ENCODE measurements around the gene SAGE1.
A peak's percentile ranks its signal among the peaks of the same experiment; 100 is the strongest.

Gene SAGE1

GRCh38 chrX:135914404-135914803 lies 20.9 kb downstream of the SAGE1 start:
- TF ChIP-seq, protein P1, sequence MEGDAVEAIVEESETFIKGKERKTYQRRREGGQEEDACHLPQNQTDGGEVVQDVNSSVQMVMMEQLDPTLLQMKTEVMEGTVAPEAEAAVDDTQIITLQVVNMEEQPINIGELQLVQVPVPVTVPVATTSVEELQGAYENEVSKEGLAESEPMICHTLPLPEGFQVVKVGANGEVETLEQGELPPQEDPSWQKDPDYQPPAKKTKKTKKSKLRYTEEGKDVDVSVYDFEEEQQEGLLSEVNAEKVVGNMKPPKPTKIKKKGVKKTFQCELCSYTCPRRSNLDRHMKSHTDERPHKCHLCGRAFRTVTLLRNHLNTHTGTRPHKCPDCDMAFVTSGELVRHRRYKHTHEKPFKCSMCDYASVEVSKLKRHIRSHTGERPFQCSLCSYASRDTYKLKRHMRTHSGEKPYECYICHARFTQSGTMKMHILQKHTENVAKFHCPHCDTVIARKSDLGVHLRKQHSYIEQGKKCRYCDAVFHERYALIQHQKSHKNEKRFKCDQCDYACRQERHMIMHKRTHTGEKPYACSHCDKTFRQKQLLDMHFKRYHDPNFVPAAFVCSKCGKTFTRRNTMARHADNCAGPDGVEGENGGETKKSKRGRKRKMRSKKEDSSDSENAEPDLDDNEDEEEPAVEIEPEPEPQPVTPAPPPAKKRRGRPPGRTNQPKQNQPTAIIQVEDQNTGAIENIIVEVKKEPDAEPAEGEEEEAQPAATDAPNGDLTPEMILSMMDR (IDR thresholded peaks at IDR 0.05) = no peak

DNA sequence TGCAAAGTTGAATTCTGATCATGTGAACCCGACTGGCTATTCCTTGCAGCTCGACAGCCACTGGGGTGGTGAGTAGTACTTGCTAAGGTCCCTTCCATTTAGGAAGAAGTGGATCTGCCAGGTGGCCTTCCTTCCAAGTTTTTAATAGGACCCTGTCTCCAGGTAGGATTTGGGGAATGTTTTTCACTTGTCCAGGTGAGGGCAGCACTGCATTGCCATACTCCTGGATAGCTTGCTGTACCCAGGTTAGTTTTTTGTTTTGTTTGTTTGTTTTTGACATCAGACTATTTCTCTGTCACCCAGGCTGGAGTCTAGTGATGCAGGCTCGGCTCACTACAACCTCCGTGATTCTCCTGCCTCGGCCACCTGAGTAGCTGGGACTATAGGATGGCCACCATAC lies 29.8 kb downstream of the SAGE1 start:
- TF ChIP-seq, protein P1 (IDR thresholded peaks at IDR 0.05) = peak; percentile 52

- TF ChIP-seq, protein P1 (IDR thresholded peaks at IDR 0.05) = no peak
Measured at GRCh38 chrX:135927897-135928296, 34.4 kb downstream of the SAGE1 start.

DNA sequence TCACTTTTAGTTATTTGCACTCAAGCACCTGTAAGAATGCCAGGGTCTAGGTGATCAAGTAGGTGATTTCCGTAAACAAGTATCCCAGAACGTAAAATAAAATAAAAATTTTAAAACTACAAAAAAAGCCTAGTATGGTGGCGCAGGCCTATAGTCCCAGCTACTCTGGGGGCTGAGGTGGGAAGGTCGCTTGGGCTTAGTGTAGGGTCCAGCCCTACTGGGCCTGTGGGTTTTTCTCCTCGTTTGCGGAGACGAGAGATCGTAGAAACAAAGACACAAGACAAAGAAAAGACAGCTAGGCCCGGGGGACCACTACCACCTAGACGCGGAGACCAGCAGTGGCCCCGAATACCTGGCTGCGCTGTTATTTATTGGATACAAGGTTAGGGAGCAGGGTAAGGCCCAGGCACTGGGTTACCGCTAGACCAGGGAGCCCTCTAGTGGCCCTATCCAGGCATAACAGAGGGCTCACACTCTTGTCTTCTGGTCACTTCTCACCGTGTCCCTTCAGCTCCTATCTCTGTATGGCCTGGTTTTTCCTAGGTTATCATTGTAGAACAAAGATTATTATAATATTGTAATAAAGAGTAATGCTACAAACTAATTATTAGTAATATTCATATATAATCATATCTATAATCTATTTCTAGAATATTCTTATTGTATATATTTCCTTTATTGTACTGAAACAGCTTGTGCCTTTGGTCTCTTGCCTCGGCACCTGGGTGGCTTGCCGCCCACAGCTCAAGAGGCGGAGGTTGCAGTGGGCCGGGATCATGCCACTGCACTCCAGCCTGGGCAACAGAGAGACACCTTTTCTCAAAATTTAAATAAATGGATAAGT lies 38.4 kb downstream of the SAGE1 start:
- TF ChIP-seq, protein P1 (IDR thresholded peaks at IDR 0.05) = peak; percentile 61

DNA sequence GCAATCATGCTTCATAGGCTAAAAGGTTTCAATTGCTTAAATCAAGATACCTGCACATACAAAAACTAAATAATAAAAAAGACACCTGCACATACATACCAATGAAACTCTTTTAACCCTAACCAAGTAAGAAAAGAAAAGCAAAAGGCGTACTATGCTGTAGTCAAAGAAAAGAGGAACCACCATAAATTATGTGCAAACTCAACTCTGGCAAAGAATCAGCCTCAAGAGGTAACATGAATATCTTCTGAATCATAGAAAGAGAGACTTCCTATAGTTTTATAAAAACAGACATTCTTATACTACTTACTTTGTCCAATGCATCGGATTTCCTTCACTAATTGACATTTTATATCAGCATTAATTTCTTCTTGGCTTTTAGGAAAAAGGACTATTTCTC lies 51.0 kb downstream of the SAGE1 start:
- TF ChIP-seq, protein P1 (IDR thresholded peaks at IDR 0.05) = no peak

DNA sequence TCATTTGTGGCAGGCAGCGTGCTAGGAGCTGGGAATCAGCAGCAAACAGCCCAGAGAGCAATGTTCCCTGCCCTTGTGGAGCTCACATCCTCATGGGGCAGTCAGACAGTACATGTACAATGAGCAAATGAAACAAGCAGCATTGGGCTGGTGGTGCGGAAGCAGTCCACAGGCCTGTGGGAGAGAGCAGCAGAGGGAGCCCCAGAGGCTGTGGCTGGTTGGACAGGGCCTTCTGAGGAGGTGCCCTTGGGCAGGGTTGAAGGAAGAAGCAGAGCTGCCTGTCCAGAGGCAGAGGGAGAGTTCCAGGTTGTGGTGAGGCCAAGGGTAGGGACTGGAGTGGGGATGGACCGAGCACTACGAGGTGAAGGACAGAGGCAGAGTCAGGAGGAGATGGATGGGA lies 57.8 kb downstream of the SAGE1 start:
- TF ChIP-seq, protein P1 (IDR thresholded peaks at IDR 0.05) = no peak

Measured in LNCAP (cell line).